CD4-positive, alpha-beta T cell treated with Interleukin-15 for 1 hour (primary cell): ENCODE results near the gene CYS1.

Experiments
- DNase-seq: peaks from one replicate; pipeline ENCODE4 v3.0.0-alpha.2; 2020

CYS1 gene

GRCh38 chr2:10091182-10091888 lies 11.1 kb upstream of the CYS1 start:
- DNase-seq, result no peak

GRCh38 chr2:10089565-10090190 lies 9.5 kb upstream of the CYS1 start:
- no peak for DNase-seq

- DNase-seq, result no peak
Observed at GRCh38 chr2:10087360-10087759, 7.1 kb upstream of the CYS1 start.

- no peak for DNase-seq
Observed at GRCh38 chr2:10086950-10087349, 6.7 kb upstream of the CYS1 start.

- no peak for DNase-seq
Observed at GRCh38 chr2:10085668-10086059, 5.5 kb upstream of the CYS1 start.

GRCh38 chr2:10085043-10085667 lies 4.9 kb upstream of the CYS1 start:
- no peak for DNase-seq

GRCh38 chr2:10084223-10084865 lies 4.1 kb upstream of the CYS1 start:
- DNase-seq, result no peak

- DNase-seq, result no peak
Observed at GRCh38 chr2:10083692-10084211, 3.5 kb upstream of the CYS1 start.

GRCh38 chr2:10083046-10083445 lies 2.8 kb upstream of the CYS1 start:
- DNase-seq, result no peak

GRCh38 chr2:10080536-10081304 lies 509 bp upstream of the CYS1 start:
- DNase-seq, result no peak

- DNase-seq, result no peak
Observed at GRCh38 chr2:10079266-10079869, 843 bp downstream of the CYS1 start.

GRCh38 chr2:10078704-10079265 lies 1.4 kb downstream of the CYS1 start:
- no peak for DNase-seq

- no peak for DNase-seq
Observed at GRCh38 chr2:10078001-10078400, 2.2 kb downstream of the CYS1 start.

GRCh38 chr2:10076988-10077527 lies 3.2 kb downstream of the CYS1 start:
- DNase-seq, result no peak

- no peak for DNase-seq
Observed at GRCh38 chr2:10076511-10076910, 3.7 kb downstream of the CYS1 start.

GRCh38 chr2:10075571-10076209 lies 4.5 kb downstream of the CYS1 start:
- DNase-seq, result no peak

- no peak for DNase-seq
Observed at GRCh38 chr2:10075101-10075500, 5.1 kb downstream of the CYS1 start.

GRCh38 chr2:10073706-10074105 lies 6.5 kb downstream of the CYS1 start:
- DNase-seq, result no peak

- peak; percentile 78 for DNase-seq
Observed at GRCh38 chr2:10072656-10073480, 7.3 kb downstream of the CYS1 start.

- DNase-seq, result no peak
Observed at GRCh38 chr2:10071595-10071994, 8.6 kb downstream of the CYS1 start.
